OCI-LY7 (cell line): Measurements from ENCODE around the gene TOR1A. TPM values are rescaled to one million over a fixed set of nuclear protein-coding genes. Genes with fewer than 3 reads are reported as not detected.
"Not testable (repeated sequence)": the region's sequence is repeated elsewhere in the genome, so short reads cannot be mapped to it uniquely, and the experiment has no call there.

Experiments used
- BruUV-seq: library from RNA; stranded (reverse); fragments of 400-500 nt; replicated peaks from 2 replicates; lab custom pipeline; 2021; lab: Mats Ljungman, UMichigan
- CTCF ChIA-PET: fragments of 300-600 bp; sonication (Branson Sonifier 250); formaldehyde crosslinking; loops from one replicate; lab custom pipeline; 2022; ENCODE audit warnings: antibody characterized with exemption; ENCODE audit not compliant: unreplicated experiment; lab: Charles Lee
- POLR2A ChIA-PET: fragments of 300-600 bp; sonication (Branson Sonifier 250); formaldehyde crosslinking; loops from one replicate; lab custom pipeline; 2022; ENCODE audit warnings: antibody characterized with exemption; lab: Charles Lee
- DNase-seq: peaks from one replicate; pipeline ENCODE4 v3.0.0-alpha.2; 2015; ENCODE audit warnings: low spot score
- H2AFZ ChIP-seq: fragments of 200-600 bp; sonication (generic), shearing (Covaris generic); 2 replicates; pipeline ENCODE4 v1.6.1; 2014; ENCODE audit warnings: mild to moderate bottlenecking, antibody characterized with exemption, low read length, moderate library complexity
- H3K27ac ChIP-seq: fragments of 200-600 bp; sonication (generic); 2 replicates; pipeline ENCODE4 v1.5.1; 2014; ENCODE audit warnings: mixed run types, low read depth, mild to moderate bottlenecking, moderate library complexity, low read length, inconsistent platforms; ENCODE audit not compliant: poor library complexity, severe bottlenecking
- H3K36me3 ChIP-seq: fragments of 200-600 bp; sonication (generic); 2 replicates; pipeline ENCODE4 v1.6.1; 2014; ENCODE audit warnings: mild to moderate bottlenecking, antibody characterized with exemption, low read length, moderate library complexity, mixed read lengths; ENCODE audit not compliant: insufficient read depth
- H3K4me1 ChIP-seq: fragments of 200-600 bp; sonication (generic); 2 replicates; pipeline ENCODE4 v1.5.1; 2014; ENCODE audit warnings: mild to moderate bottlenecking, low read length; ENCODE audit not compliant: insufficient read depth, poor library complexity, severe bottlenecking
- H3K4me2 ChIP-seq: fragments of 200-600 bp; sonication (generic); 2 replicates; pipeline ENCODE4 v1.6.1; 2014; ENCODE audit warnings: mild to moderate bottlenecking, low read length
- H3K4me3 ChIP-seq: fragments of 200-600 bp; sonication (generic); 2 replicates; pipeline ENCODE4 v1.5.1; 2014; ENCODE audit warnings: mild to moderate bottlenecking, low read depth, low read length; ENCODE audit not compliant: poor library complexity, severe bottlenecking
- H3K79me2 ChIP-seq: fragments of 200-600 bp; sonication (generic); 2 replicates; pipeline ENCODE4 v1.6.1; 2016; ENCODE audit warnings: low read depth, mild to moderate bottlenecking, low read length, moderate library complexity, mixed read lengths; ENCODE audit not compliant: insufficient read depth
- H3K9me2 ChIP-seq: fragments of 200-600 bp; sonication (generic); 2 replicates; pipeline ENCODE4 v1.6.1; 2016; ENCODE audit warnings: mild to moderate bottlenecking, low read length, mixed read lengths; ENCODE audit not compliant: insufficient read depth
- H3K9me3 ChIP-seq: fragments of 200-600 bp; sonication (generic); 2 replicates; pipeline ENCODE4 v1.6.1; 2014; ENCODE audit warnings: mild to moderate bottlenecking, mixed run types, low read length, mixed read lengths
- H4K20me1 ChIP-seq: fragments of 200-600 bp; sonication (generic); 2 replicates; pipeline ENCODE4 v1.6.1; 2014; ENCODE audit warnings: mild to moderate bottlenecking, antibody characterized with exemption, low read length, moderate library complexity, mixed read lengths; ENCODE audit not compliant: insufficient read depth
- EZH2phosphoT487 ChIP-seq: fragments of 200-600 bp; sonication (generic); IDR thresholded peaks from 2 replicates; pipeline ENCODE4 v1.6.1; 2018; ENCODE audit warnings: low read depth, borderline replicate concordance, mild to moderate bottlenecking, mixed run types, antibody characterized with exemption, low read length, moderate library complexity, mixed read lengths
- intact Hi-C: fragments of 100-400 bp; cut with micrococcal nuclease; formaldehyde crosslinking; loops from one replicate; pipeline ENCODE4 v1.10.0; 2022; ENCODE audit not compliant: unreplicated experiment
- total RNA-seq, 2 experiments: library from RNA; depleted of rRNA in 1 of 2; stranded (reverse); fragments of >200 nt in 1 of 2; shearing (Covaris generic) in 1 of 2; gene quantifications; 2 replicates each; pipeline ENCODE4 v1.2.3, GENCODE V29; 2014 to 2022
- TF ChIP-seq, protein P1 (sequence below): fragments of 200-600 bp; sonication (generic); conservative IDR thresholded peaks from 2 replicates; pipeline ENCODE4 v1.5.1; 2014; ENCODE audit warnings: mild to moderate bottlenecking, antibody characterized with exemption, low read length, moderate library complexity, mixed read lengths

Gene TOR1A
- total RNA-seq, 2 experiments from 2014 or later = 32.7 to 37.0 TPM

GRCh38 chr9:129802833-129803675, 20.9 kb downstream of the TOR1A start, which contains the start of gene TOR1B:
Gene TOR1B, plus strand, starts transcription at chr9:129803184. Its CDS starts 29 bp downstream, at chr9:129803213.
- Histone ChIP-seq H3K4me1 (peaks cover 11% of the 10 kb centered on the region), H2AFZ (peak within 1 kb of the TSS; percentile 85), H3K79me2 (peaks cover 11% of the 10 kb centered on the region), H3K4me2 (peak within 1 kb of the TSS; percentile 87), H3K36me3 (peaks cover 28% of the 10 kb centered on the region), H3K27ac (no peak within 1 kb of the TSS), H3K4me3 (peak within 1 kb of the TSS; percentile 94), H4K20me1 (no peaks in the 10 kb centered on the region), H3K9me2 (no peaks in the 10 kb centered on the region), H3K9me3 (no peaks in the 10 kb centered on the region)
- ChIA-PET POLR2A (interaction anchor here (0.5 to 0.8 kb wide), 3 partner anchors 9 to 267 kb away, joined by 3 read pairs; no protein-coding TSS in a partner anchor), CTCF (interaction anchor here (0.7 to 1.1 kb wide), 2 partner anchors 74 to 102 kb away, joined by 3 to 4 read pairs; no protein-coding TSS in a partner anchor)
- intact Hi-C loops = no loop called here
- BruUV-seq = no TSS peak
- DNase-seq = peak; percentile 95
- TF ChIP-seq EZH2phosphoT487 = no peak
- TF ChIP-seq, protein P1, sequence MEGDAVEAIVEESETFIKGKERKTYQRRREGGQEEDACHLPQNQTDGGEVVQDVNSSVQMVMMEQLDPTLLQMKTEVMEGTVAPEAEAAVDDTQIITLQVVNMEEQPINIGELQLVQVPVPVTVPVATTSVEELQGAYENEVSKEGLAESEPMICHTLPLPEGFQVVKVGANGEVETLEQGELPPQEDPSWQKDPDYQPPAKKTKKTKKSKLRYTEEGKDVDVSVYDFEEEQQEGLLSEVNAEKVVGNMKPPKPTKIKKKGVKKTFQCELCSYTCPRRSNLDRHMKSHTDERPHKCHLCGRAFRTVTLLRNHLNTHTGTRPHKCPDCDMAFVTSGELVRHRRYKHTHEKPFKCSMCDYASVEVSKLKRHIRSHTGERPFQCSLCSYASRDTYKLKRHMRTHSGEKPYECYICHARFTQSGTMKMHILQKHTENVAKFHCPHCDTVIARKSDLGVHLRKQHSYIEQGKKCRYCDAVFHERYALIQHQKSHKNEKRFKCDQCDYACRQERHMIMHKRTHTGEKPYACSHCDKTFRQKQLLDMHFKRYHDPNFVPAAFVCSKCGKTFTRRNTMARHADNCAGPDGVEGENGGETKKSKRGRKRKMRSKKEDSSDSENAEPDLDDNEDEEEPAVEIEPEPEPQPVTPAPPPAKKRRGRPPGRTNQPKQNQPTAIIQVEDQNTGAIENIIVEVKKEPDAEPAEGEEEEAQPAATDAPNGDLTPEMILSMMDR = no peak

- TF ChIP-seq EZH2phosphoT487 = no peak
- TF ChIP-seq, protein P1 = no peak
Observed at GRCh38 chr9:129801504-129801903, 22.4 kb downstream of the TOR1A start.

GRCh38 chr9:129798973-129799372, 25.0 kb downstream of the TOR1A start:
- H3K9me3 ChIP-seq = no peaks in the 10 kb centered on the region
- ChIA-PET POLR2A (no interaction called here), CTCF (no interaction called here)
- TF ChIP-seq, protein P1 = no peak
- TF ChIP-seq EZH2phosphoT487 = no peak
- no peak overlapping the region for H3K4me2 ChIP-seq
- no peak overlapping the region for H2AFZ ChIP-seq
- no peaks in the 10 kb centered on the region for H3K9me2 ChIP-seq
- no peaks in the 10 kb centered on the region for H3K36me3 ChIP-seq
- no peaks in the 10 kb centered on the region for H4K20me1 ChIP-seq
- no TSS peak for BruUV-seq
- no peak for DNase-seq
- no peak overlapping the region for H3K27ac ChIP-seq
- no peak overlapping the region for H3K4me3 ChIP-seq
- peaks cover 6% of the 10 kb centered on the region; the same call in 1 of the 2 replicates for H3K79me2 ChIP-seq
- intact Hi-C loops = no loop called here
- H3K4me1 ChIP-seq = peaks cover 4% of the 10 kb centered on the region

More at GRCh38 chr9:129801504-129801903, 22.4 kb downstream of the TOR1A start:
- H3K9me2 ChIP-seq = no peaks in the 10 kb centered on the region
- POLR2A ChIA-PET = interaction anchor here (0.6 kb wide), 1 partner anchor 32 kb away, joined by 3 read pairs; no protein-coding TSS in a partner anchor
- no peak overlapping the region for H3K27ac ChIP-seq
- intact Hi-C loops = no loop called here
- H4K20me1 ChIP-seq = no peaks in the 10 kb centered on the region
- peaks cover 11% of the 10 kb centered on the region for H3K79me2 ChIP-seq
- BruUV-seq = no TSS peak
- H2AFZ ChIP-seq = no peak overlapping the region
- CTCF ChIA-PET = no interaction called here
- H3K4me1 ChIP-seq = peaks cover 11% of the 10 kb centered on the region
- no peak overlapping the region for H3K4me3 ChIP-seq
- peaks cover 14% of the 10 kb centered on the region; the same call in 1 of the 2 replicates for H3K36me3 ChIP-seq
- DNase-seq = no peak
- no peaks in the 10 kb centered on the region for H3K9me3 ChIP-seq
- H3K4me2 ChIP-seq = no peak overlapping the region

- H3K9me2 ChIP-seq, POLR2A ChIA-PET, DNase-seq, intact Hi-C loops, H3K79me2 ChIP-seq, H3K4me3 ChIP-seq, H4K20me1 ChIP-seq, H3K27ac ChIP-seq, CTCF ChIA-PET, BruUV-seq, H3K36me3 ChIP-seq, H3K9me3 ChIP-seq, H3K4me1 ChIP-seq, H2AFZ ChIP-seq, H3K4me2 ChIP-seq: not testable (repeated sequence)
Observed at GRCh38 chr9:129796029-129796428, 27.9 kb downstream of the TOR1A start.
